Neuronal stem cell (in vitro differentiated cells): ENCODE measurements around the gene MRPS24.
"Not testable (repeated sequence)": the region's sequence is repeated elsewhere in the genome, so short reads cannot be mapped to it uniquely, and the experiment has no call there.

Source experiments
- DNase-seq: peaks from one replicate; pipeline ENCODE4 v3.0.0-alpha.2; 2013; ENCODE audit warnings: low spot score
- H2AFZ ChIP-seq: one replicate; pipeline ENCODE4 v1.6.1; 2013; ENCODE audit warnings: mild to moderate bottlenecking, low read length, inconsistent platforms
- H2AK5ac ChIP-seq: 2 replicates; pipeline ENCODE4 v1.6.1; 2013; ENCODE audit warnings: low read depth, mild to moderate bottlenecking, inconsistent platforms, low read length, moderate library complexity, mixed read lengths
- H2BK120ac ChIP-seq: 2 replicates; pipeline ENCODE4 v1.6.1; 2013; ENCODE audit warnings: low read depth, mild to moderate bottlenecking, inconsistent platforms, low read length, moderate library complexity, mixed read lengths
- H2BK12ac ChIP-seq: one replicate; pipeline ENCODE4 v1.6.1; 2013; ENCODE audit warnings: low read length, inconsistent platforms
- H2BK15ac ChIP-seq: 2 replicates; pipeline ENCODE4 v1.6.1; 2013; ENCODE audit warnings: mild to moderate bottlenecking, low read length, inconsistent platforms, mixed read lengths
- H2BK5ac ChIP-seq: one replicate; pipeline ENCODE4 v1.6.1; 2013; ENCODE audit warnings: inconsistent platforms, mild to moderate bottlenecking, low read length, moderate library complexity
- H3K14ac ChIP-seq: one replicate; pipeline ENCODE4 v1.6.1; 2013; ENCODE audit warnings: low read length, inconsistent platforms
- H3K18ac ChIP-seq: 2 replicates; pipeline ENCODE4 v1.6.1; 2013; ENCODE audit warnings: low read length, inconsistent platforms
- H3K23ac ChIP-seq: 2 replicates; pipeline ENCODE4 v1.6.1; 2013; ENCODE audit warnings: low read depth, mild to moderate bottlenecking, mixed read lengths, low read length, inconsistent platforms; ENCODE audit not compliant: poor library complexity
- H3K27ac ChIP-seq: replicated peaks from 3 replicates; pipeline ENCODE4 v1.5.1; 2013; ENCODE audit warnings: low read length, inconsistent platforms
- H3K27me3 ChIP-seq, 3 experiments: 2 replicates each; pipeline ENCODE4 v1.6.1; 2013; ENCODE audit warnings: low read length in 3 of 3, mild to moderate bottlenecking in 2 of 3, inconsistent platforms in 1 of 3, low read depth in 1 of 3, mixed read lengths in 1 of 3, moderate library complexity in 1 of 3; ENCODE audit not compliant: control insufficient read depth in 3 of 3, insufficient read depth in 3 of 3
- H3K36me3 ChIP-seq, 2 donors: replicated peaks in 1 of 2; 2 replicates each; pipeline ENCODE4 v1.6.1; 2013; ENCODE audit warnings: low read length in 2 of 2; ENCODE audit not compliant: control insufficient read depth in 2 of 2, insufficient read depth in 2 of 2
- H3K4ac ChIP-seq: 2 replicates; pipeline ENCODE4 v1.6.1; 2013; ENCODE audit warnings: inconsistent platforms, mild to moderate bottlenecking, low read length, moderate library complexity
- H3K4me1 ChIP-seq, 2 donors: 1 replicate in 1 of 2; 2 replicates in 1 of 2; pipeline ENCODE4 v1.6.1; 2013; ENCODE audit warnings: low read length in 2 of 2, low read depth in 1 of 2; ENCODE audit not compliant: control insufficient read depth in 2 of 2, insufficient read depth in 1 of 2
- H3K4me2 ChIP-seq: one replicate; pipeline ENCODE4 v1.6.1; 2013; ENCODE audit warnings: mild to moderate bottlenecking, low read length, inconsistent platforms; ENCODE audit not compliant: insufficient read depth, poor library complexity, severe bottlenecking
- H3K4me3 ChIP-seq, 2 donors: 2 replicates each; pipeline ENCODE4 v1.5.1; 2013; ENCODE audit warnings: low read length in 2 of 2, mild to moderate bottlenecking in 2 of 2, inconsistent platforms in 1 of 2, moderate library complexity in 1 of 2
- H3K79me1 ChIP-seq: one replicate; pipeline ENCODE4 v1.6.1; 2013; ENCODE audit warnings: low read depth, mild to moderate bottlenecking, inconsistent platforms, low read length, moderate library complexity
- H3K9ac ChIP-seq: one replicate; pipeline ENCODE4 v1.6.1; 2013; ENCODE audit warnings: mild to moderate bottlenecking, low read depth, low read length, inconsistent platforms; ENCODE audit not compliant: poor library complexity
- H3K9me3 ChIP-seq, 2 donors: replicated peaks in 1 of 2; 2 replicates each; pipeline versions ENCODE3 to v1.6.1; 2013; ENCODE audit warnings: low read length in 2 of 2, mild to moderate bottlenecking in 2 of 2, inconsistent platforms in 1 of 2, low read depth in 1 of 2, mixed read lengths in 1 of 2, moderate library complexity in 1 of 2; ENCODE audit not compliant: control insufficient read depth in 2 of 2, insufficient read depth in 1 of 2
- H4K8ac ChIP-seq: one replicate; pipeline ENCODE4 v1.6.1; 2013; ENCODE audit warnings: low read depth, mild to moderate bottlenecking, inconsistent platforms, low read length, moderate library complexity
- H4K91ac ChIP-seq: one replicate; pipeline ENCODE4 v1.6.1; 2013; ENCODE audit warnings: low read length, low read depth, mild to moderate bottlenecking, inconsistent platforms; ENCODE audit not compliant: poor library complexity
- WGBS, 2 donors: extraction: QIAGEN DNeasy Blood & Tissue Kit; methylation state at CpG; one replicate each; pipeline ENCODE4 v1.1.7; 2013; ENCODE audit warnings: missing lambda C conversion rate in 2 of 2, mixed read lengths in 1 of 2; ENCODE audit not compliant: insufficient read length in 2 of 2, insufficient replicate concordance in 1 of 2; ENCODE audit errors: extremely low coverage in 2 of 2; 5-methylcytosine and 5-hydroxymethylcytosine counted together

MRPS24 gene

GRCh38 chr7:43824963-43825362 is 44.4 kb downstream of the MRPS24 start:
- no peak overlapping the region for H3K4ac ChIP-seq
- no peak overlapping the region for H3K27ac ChIP-seq
- no CpG with 5 or more reads among the region's 1 CpG for WGBS, 2 donors
- no peak overlapping the region for H3K14ac ChIP-seq
- no peak overlapping the region for H4K91ac ChIP-seq
- no peak overlapping the region for H4K8ac ChIP-seq
- H2BK15ac ChIP-seq: no peak overlapping the region
- H2BK5ac ChIP-seq: no peak overlapping the region
- no peaks in the 10 kb centered on the region for H3K79me1 ChIP-seq
- no peak overlapping the region for H3K23ac ChIP-seq
- no peak overlapping the region for H2AFZ ChIP-seq
- peaks cover 0 to 52% (median 0%) of the 10 kb centered on the region in 3 experiments for H3K27me3 ChIP-seq
- no peak overlapping the region for H2AK5ac ChIP-seq
- H2BK12ac ChIP-seq: no peak overlapping the region
- H3K4me3 ChIP-seq: no peak overlapping the region
- no peak for DNase-seq
- H3K4me1 ChIP-seq: no peaks in the 10 kb centered on the region
- H3K9me3 ChIP-seq: no peaks in the 10 kb centered on the region
- no peak overlapping the region for H3K9ac ChIP-seq
- no peak overlapping the region for H3K18ac ChIP-seq
- H3K36me3 ChIP-seq: no peaks in the 10 kb centered on the region
- no peak overlapping the region for H3K4me2 ChIP-seq
- no peak overlapping the region for H2BK120ac ChIP-seq

DNA sequence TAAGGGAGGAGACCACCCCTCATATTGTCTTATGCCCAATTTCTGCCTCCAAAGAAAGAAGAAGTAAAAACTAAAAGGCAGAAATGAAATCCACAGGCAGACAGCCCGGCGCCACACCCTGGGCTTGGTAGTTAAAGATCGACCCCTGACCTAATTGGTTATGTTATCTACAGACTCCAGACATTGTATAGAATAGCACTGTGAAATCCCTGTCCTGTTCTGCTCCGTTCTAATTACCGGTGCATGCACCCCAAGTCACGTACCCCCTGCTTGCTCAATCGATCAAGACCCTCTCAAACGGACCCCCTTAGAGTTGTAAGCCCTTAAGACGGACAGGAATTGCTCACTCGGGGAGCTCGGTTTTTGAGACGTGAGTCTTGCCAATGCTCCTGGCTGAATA is 44.8 kb downstream of the MRPS24 start:
- no CpG with 5 or more reads among the region's 12 CpGs for WGBS, 2 donors
- not testable (repeated sequence) for H3K9ac ChIP-seq, H3K79me1 ChIP-seq, H2BK120ac ChIP-seq, H3K4me2 ChIP-seq, H2BK12ac ChIP-seq, H3K18ac ChIP-seq, H3K4me3 ChIP-seq, H3K4ac ChIP-seq, H3K14ac ChIP-seq, H3K36me3 ChIP-seq, H3K9me3 ChIP-seq, H2BK15ac ChIP-seq, H4K91ac ChIP-seq, H4K8ac ChIP-seq, H2BK5ac ChIP-seq, H3K23ac ChIP-seq, H2AFZ ChIP-seq, H2AK5ac ChIP-seq, DNase-seq, H3K27ac ChIP-seq, H3K4me1 ChIP-seq
- H3K27me3 ChIP-seq: peaks cover 0 to 54% (median 0%) of the 10 kb centered on the region in 3 experiments

- H2BK12ac ChIP-seq: no peak overlapping the region
- no CpG with 5 or more reads among the region's 6 CpGs for WGBS, 2 donors
- no peak overlapping the region for H4K8ac ChIP-seq
- H2AFZ ChIP-seq: no peak overlapping the region
- H4K91ac ChIP-seq: no peak overlapping the region
- H3K4me1 ChIP-seq: no peaks in the 10 kb centered on the region
- DNase-seq: no peak
- H2BK120ac ChIP-seq: no peak overlapping the region
- H3K9me3 ChIP-seq: no peaks in the 10 kb centered on the region
- H3K23ac ChIP-seq: no peak overlapping the region
- H3K27me3 ChIP-seq: peaks cover 0 to 55% (median 0%) of the 10 kb centered on the region in 3 experiments
- H3K9ac ChIP-seq: no peak overlapping the region
- no peak overlapping the region for H3K27ac ChIP-seq
- no peak overlapping the region for H3K14ac ChIP-seq
- H3K4me3 ChIP-seq: no peak overlapping the region
- no peaks in the 10 kb centered on the region for H3K79me1 ChIP-seq
- no peak overlapping the region for H3K18ac ChIP-seq
- no peak overlapping the region for H3K4ac ChIP-seq
- no peak overlapping the region for H2BK5ac ChIP-seq
- no peak overlapping the region for H2AK5ac ChIP-seq
- no peak overlapping the region for H2BK15ac ChIP-seq
- H3K36me3 ChIP-seq: no peaks in the 10 kb centered on the region
- no peak overlapping the region for H3K4me2 ChIP-seq
These were observed 45.4 kb downstream of the MRPS24 start for GRCh38 chr7:43823941-43824340.

DNA sequence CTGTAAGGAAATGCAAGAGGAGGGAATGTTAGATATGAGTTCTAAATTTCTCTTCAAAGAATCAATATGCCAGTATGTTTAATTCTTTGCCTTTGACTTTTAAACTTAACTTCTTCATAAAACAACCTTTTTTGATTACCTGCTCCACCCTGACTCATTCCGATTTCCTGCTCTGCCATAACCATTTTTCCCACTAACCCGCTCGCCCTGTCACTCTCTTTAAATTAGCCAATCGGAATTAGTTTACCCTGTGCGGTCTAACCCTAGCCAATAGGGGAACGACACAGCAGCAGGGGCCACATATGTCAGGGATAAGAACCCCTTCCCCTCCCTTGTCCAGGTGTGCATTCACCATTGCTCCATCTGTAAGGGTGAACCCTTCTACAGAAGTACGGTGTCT is 45.9 kb downstream of the MRPS24 start:
- H2AFZ ChIP-seq, DNase-seq, H4K91ac ChIP-seq, H3K9me3 ChIP-seq, H2BK120ac ChIP-seq, H3K79me1 ChIP-seq, H2BK12ac ChIP-seq, H3K9ac ChIP-seq, H3K27ac ChIP-seq, H3K23ac ChIP-seq, H3K4me3 ChIP-seq, H3K18ac ChIP-seq, H3K4me1 ChIP-seq, H2AK5ac ChIP-seq, H3K14ac ChIP-seq, H3K4me2 ChIP-seq, H2BK15ac ChIP-seq, H2BK5ac ChIP-seq, H4K8ac ChIP-seq, H3K4ac ChIP-seq, H3K36me3 ChIP-seq: not testable (repeated sequence)
- WGBS, 2 donors: 100% methylated on average over 1 of the region's 7 CpGs; no CpG with 5 or more reads in 1 of the 2 donors
- H3K27me3 ChIP-seq: peaks cover 0 to 52% (median 0%) of the 10 kb centered on the region in 3 experiments
